ENCODE results near the gene CCNA1. TPM values are rescaled to one million over a fixed set of nuclear protein-coding genes. Genes with fewer than 3 reads are reported as not detected.

Gene CCNA1
- total and polyA plus RNA-seq, 10 of the 15 experiments (the other 5 are each of a cell fraction or from before 2014, with no cell fraction given) = 0.38 to 6.0 (median 1.1) TPM

Other genes with a start within 250 kb of the CCNA1 start
- gene SOHLH2, start 217.9 kb upstream of the CCNA1 start, total RNA-seq (2014; rRNA removed) = not detected in 2 replicates
- gene SOHLH2, start 217.9 kb upstream of the CCNA1 start, total RNA-seq (2014; rRNA removed; fragmentation: Illumina TruSeq; extraction: Trizol) = not detected in 2 replicates
- not detected in 2 replicates for gene SOHLH2, start 217.9 kb upstream of the CCNA1 start, total RNA-seq (2021)
- 2.4 TPM in 2 replicates for gene SOHLH2, start 217.9 kb upstream of the CCNA1 start, polyA plus RNA-seq (2011; rRNA removed)
- gene SOHLH2, start 217.9 kb upstream of the CCNA1 start, polyA plus RNA-seq (2014; fragmentation: Illumina TruSeq; extraction: Trizol) = 0.08 TPM in 1 of 2 replicates, not detected in the other
- gene SOHLH2, start 217.9 kb upstream of the CCNA1 start, polyA plus RNA-seq (2014; fragmentation: Nextera tagmentation; extraction: Ambion mirVana) = not detected
- gene SOHLH2, start 217.9 kb upstream of the CCNA1 start, polyA plus RNA-seq (2014; rRNA removed) = not detected in 2 replicates
- not detected for gene SOHLH2, start 217.9 kb upstream of the CCNA1 start, polyA plus RNA-seq (2016; fragmentation: Nextera tagmentation; extraction: Ambion mirVana)
- 0.22 TPM in 1 of 2 replicates, not detected in the other for gene CCDC169, start 134.7 kb upstream of the CCNA1 start, total RNA-seq (2014; rRNA removed)
- 0.13 TPM in 1 of 2 replicates, not detected in the other for gene CCDC169, start 134.7 kb upstream of the CCNA1 start, total RNA-seq (2014; rRNA removed; fragmentation: Illumina TruSeq; extraction: Trizol)
- gene CCDC169, start 134.7 kb upstream of the CCNA1 start, total RNA-seq (2021) = not detected in 2 replicates
- gene CCDC169, start 134.7 kb upstream of the CCNA1 start, polyA plus RNA-seq (2011; rRNA removed) = 1.4 and 1.7 TPM in 2 replicates
- 0.24 TPM in 1 of 2 replicates, not detected in the other for gene CCDC169, start 134.7 kb upstream of the CCNA1 start, polyA plus RNA-seq (2014; fragmentation: Illumina TruSeq; extraction: Trizol)
- under 1 TPM; 0.13 to 0.37 TPM for gene CCDC169, start 134.7 kb upstream of the CCNA1 start, polyA plus RNA-seq (2014; fragmentation: Nextera tagmentation; extraction: Ambion mirVana)
- gene CCDC169, start 134.7 kb upstream of the CCNA1 start, polyA plus RNA-seq (2014; rRNA removed) = not detected in 2 replicates
- under 1 TPM in 1 of 2 experiments, not detected in 1; 0.25 TPM for gene CCDC169, start 134.7 kb upstream of the CCNA1 start, polyA plus RNA-seq (2016; fragmentation: Nextera tagmentation; extraction: Ambion mirVana)
- gene SPART, start 86.1 kb upstream of the CCNA1 start, total RNA-seq (2014; rRNA removed) = 20.9 and 22.1 TPM in 2 replicates
- gene SPART, start 86.1 kb upstream of the CCNA1 start, total RNA-seq (2014; rRNA removed; fragmentation: Illumina TruSeq; extraction: Trizol) = 48.3 and 50.0 TPM in 2 replicates
- 35.6 and 36.2 TPM in 2 replicates for gene SPART, start 86.1 kb upstream of the CCNA1 start, total RNA-seq (2021)
- gene SPART, start 86.1 kb upstream of the CCNA1 start, polyA plus RNA-seq (2011; rRNA removed) = 52.2 and 63.5 TPM in 2 replicates
- gene SPART, start 86.1 kb upstream of the CCNA1 start, polyA plus RNA-seq (2014; fragmentation: Illumina TruSeq; extraction: Trizol) = 74.6 and 105 TPM in 2 replicates
- 10 to 100 TPM; 17.6 to 20.9 TPM for gene SPART, start 86.1 kb upstream of the CCNA1 start, polyA plus RNA-seq (2014; fragmentation: Nextera tagmentation; extraction: Ambion mirVana)
- gene SPART, start 86.1 kb upstream of the CCNA1 start, polyA plus RNA-seq (2014; rRNA removed) = 34.4 and 35.9 TPM in 2 replicates
- gene SPART, start 86.1 kb upstream of the CCNA1 start, polyA plus RNA-seq (2016; fragmentation: Nextera tagmentation; extraction: Ambion mirVana) = 10 to 100 TPM; 59.7 to 65.9 TPM
- gene SERTM1, start 241.5 kb downstream of the CCNA1 start, total RNA-seq (2014; rRNA removed) = not detected in 2 replicates
- not detected in 2 replicates for gene SERTM1, start 241.5 kb downstream of the CCNA1 start, total RNA-seq (2014; rRNA removed; fragmentation: Illumina TruSeq; extraction: Trizol)
- not detected in 2 replicates for gene SERTM1, start 241.5 kb downstream of the CCNA1 start, total RNA-seq (2021)
- gene SERTM1, start 241.5 kb downstream of the CCNA1 start, polyA plus RNA-seq (2011; rRNA removed) = not detected in 2 replicates
- not detected in 2 replicates for gene SERTM1, start 241.5 kb downstream of the CCNA1 start, polyA plus RNA-seq (2014; fragmentation: Illumina TruSeq; extraction: Trizol)
- gene SERTM1, start 241.5 kb downstream of the CCNA1 start, polyA plus RNA-seq (2014; fragmentation: Nextera tagmentation; extraction: Ambion mirVana) = not detected
- not detected in 2 replicates for gene SERTM1, start 241.5 kb downstream of the CCNA1 start, polyA plus RNA-seq (2014; rRNA removed)
- not detected for gene SERTM1, start 241.5 kb downstream of the CCNA1 start, polyA plus RNA-seq (2016; fragmentation: Nextera tagmentation; extraction: Ambion mirVana)

Data from GM12878 (cell line).